Measurements from ENCODE around the gene BPTF.
A peak's percentile ranks its signal among the peaks of the same experiment; 100 is the strongest.
"Not testable (repeated sequence)": the region's sequence is repeated elsewhere in the genome, so short reads cannot be mapped to it uniquely, and the experiment has no call there.

The BPTF gene

GRCh38 chr17:67980456-67980855 lies 155.2 kb downstream of the BPTF start:
- DNase-seq, result no peak

GRCh38 chr17:67980883-67981282 lies 155.6 kb downstream of the BPTF start:
- not testable (repeated sequence) for DNase-seq

GRCh38 chr17:67982034-67982640 lies 156.8 kb downstream of the BPTF start:
- DNase-seq, result no peak

GRCh38 chr17:67982686-67983382 lies 157.5 kb downstream of the BPTF start:
- DNase-seq, result no peak

- no peak for DNase-seq
Observed at GRCh38 chr17:67983383-67983688, 158.0 kb downstream of the BPTF start.

GRCh38 chr17:67990909-67991308 lies 165.6 kb downstream of the BPTF start:
- no peak for DNase-seq

- DNase-seq, result no peak
Observed at GRCh38 chr17:67992548-67993152, 167.3 kb downstream of the BPTF start.

GRCh38 chr17:67993153-67993997 lies 168.1 kb downstream of the BPTF start:
- peak; percentile 54 for DNase-seq

GRCh38 chr17:67993998-67994361 lies 168.7 kb downstream of the BPTF start:
- DNase-seq, result no peak

GRCh38 chr17:67994817-67995569 lies 169.7 kb downstream of the BPTF start:
- no peak for DNase-seq

- no peak for DNase-seq
Observed at GRCh38 chr17:67995570-67996263, 170.4 kb downstream of the BPTF start.

- DNase-seq, result not testable (repeated sequence)
Observed at GRCh38 chr17:67996301-67997171, 171.2 kb downstream of the BPTF start, which contains the start of gene C17orf58. Gene C17orf58 (minus strand): TSS chr17:67996469. CDS start chr17:67996198, 271 bp downstream.

- DNase-seq, result no peak
Observed at GRCh38 chr17:67998466-67998865, 173.2 kb downstream of the BPTF start.

- DNase-seq, result no peak
Observed at GRCh38 chr17:67999291-67999911, 174.1 kb downstream of the BPTF start.

- DNase-seq, result no peak
Observed at GRCh38 chr17:68004201-68004600, 178.9 kb downstream of the BPTF start.

- DNase-seq, result no peak
Observed at GRCh38 chr17:68006797-68007196, 181.5 kb downstream of the BPTF start.

GRCh38 chr17:68011199-68011665 lies 185.9 kb downstream of the BPTF start:
- DNase-seq, result no peak

- DNase-seq, result no peak
Observed at GRCh38 chr17:68013385-68013784, 188.1 kb downstream of the BPTF start.

GRCh38 chr17:68015081-68015723 lies 189.9 kb downstream of the BPTF start:
- DNase-seq, result no peak

GRCh38 chr17:68016838-68017237 lies 191.5 kb downstream of the BPTF start:
- DNase-seq, result no peak
